H1 (cell line): ENCODE data around the gene SH3D19. TPM values are rescaled to one million over a fixed set of nuclear protein-coding genes. Genes with fewer than 3 reads are reported as not detected.
A peak's percentile ranks its signal among the peaks of the same experiment; 100 is the strongest.

Experiments used
- CTCF ChIA-PET: fragments of 300-600 bp; sonication (Branson Sonifier 250); formaldehyde crosslinking; loops from one replicate; lab custom pipeline; 2021; ENCODE audit not compliant: partially characterized antibody; lab: Charles Lee
- POLR2A ChIA-PET: fragments of 300-600 bp; sonication (Branson Sonifier 250); formaldehyde crosslinking; loops from one replicate; lab custom pipeline; 2021; ENCODE audit warnings: inconsistent platforms; ENCODE audit not compliant: partially characterized antibody; lab: Charles Lee
- DNase-seq, 2 experiments: peaks; one replicate each; pipeline versions ENCODE4 v3.0.0 to v3.0.0-alpha.2; 2010 to 2022; ENCODE audit warnings: low spot score in 2 of 2, low read depth in 1 of 2, mixed read lengths in 1 of 2
- FAIRE-seq: peaks from 2 replicates; lab custom pipeline; 2011; peaks lifted over from hg19 to GRCh38; lab: Jason Lieb, UNC
- H2AFZ ChIP-seq: 2 replicates; pipeline ENCODE4 v1.8.1; 2012; ENCODE audit warnings: low read length, inconsistent platforms
- H2AK5ac ChIP-seq: 2 replicates; pipeline ENCODE4 v1.6.1; 2013; ENCODE audit warnings: low read depth, low read length
- H2BK120ac ChIP-seq: replicated peaks from 2 replicates; pipeline ENCODE3; 2013; ENCODE audit warnings: low read depth, low read length, inconsistent platforms
- H2BK12ac ChIP-seq: 2 replicates; pipeline ENCODE4 v1.6.1; 2013; ENCODE audit warnings: low read depth, low read length
- H2BK15ac ChIP-seq: 2 replicates; pipeline ENCODE4 v1.6.1; 2013; ENCODE audit warnings: low read length
- H2BK20ac ChIP-seq: 2 replicates; pipeline ENCODE4 v1.6.1; 2013; ENCODE audit warnings: low read length
- H2BK5ac ChIP-seq: 2 replicates; pipeline ENCODE4 v1.6.1; 2013; ENCODE audit warnings: low read depth, low read length
- H3K14ac ChIP-seq: 2 replicates; pipeline ENCODE4 v1.6.1; 2013; ENCODE audit warnings: inconsistent platforms; ENCODE audit not compliant: insufficient read length
- H3K18ac ChIP-seq: 2 replicates; pipeline ENCODE4 v1.6.1; 2013; ENCODE audit warnings: low read length; ENCODE audit errors: extremely low read depth
- H3K23ac ChIP-seq: 2 replicates; pipeline ENCODE4 v1.6.1; 2013; ENCODE audit warnings: inconsistent platforms; ENCODE audit not compliant: insufficient read length
- H3K23me2 ChIP-seq: 2 replicates; pipeline ENCODE4 v1.6.1; 2013; ENCODE audit warnings: low read depth, low read length
- H3K27ac ChIP-seq: 2 replicates; pipeline ENCODE4 v1.6.1; 2011; ENCODE audit warnings: low read depth, low read length, inconsistent platforms
- H3K27me3 ChIP-seq, 4 experiments: replicated peaks in 1 of 4; 1 replicate in 1 of 4; 2 replicates in 3 of 4; pipeline versions ENCODE4 v1.6.1 to v1.8.1; 2011 to 2013; ENCODE audit warnings: low read length in 3 of 4, mild to moderate bottlenecking in 3 of 4, inconsistent platforms in 2 of 4, mixed read lengths in 2 of 4, moderate library complexity in 1 of 4; ENCODE audit not compliant: control insufficient read depth in 3 of 4, insufficient read depth in 3 of 4; ENCODE audit errors: extremely low read depth in 1 of 4
- H3K36me3 ChIP-seq, 4 experiments: 2 replicates each; pipeline versions ENCODE4 v1.6.1 to v1.8.1; 2011 to 2013; ENCODE audit warnings: mild to moderate bottlenecking in 4 of 4, low read length in 3 of 4, moderate library complexity in 2 of 4, control low read depth in 1 of 4, inconsistent platforms in 1 of 4; ENCODE audit not compliant: insufficient read depth in 4 of 4, control insufficient read depth in 2 of 4
- H3K4ac ChIP-seq: replicated peaks from 2 replicates; pipeline ENCODE3; 2013; ENCODE audit warnings: low read length, low read depth, mixed read lengths, inconsistent platforms; ENCODE audit not compliant: insufficient read length
- H3K4me1 ChIP-seq, 4 experiments: replicated peaks in 1 of 4; 1 replicate in 1 of 4; 2 replicates in 3 of 4; pipeline versions ENCODE4 v1.6.1 to v1.8.1; 2011 to 2013; ENCODE audit warnings: low read length in 3 of 4, inconsistent platforms in 2 of 4, mixed read lengths in 1 of 4; ENCODE audit not compliant: insufficient read depth in 4 of 4, control insufficient read depth in 3 of 4
- H3K4me2 ChIP-seq, 2 experiments: 2 replicates each; pipeline versions ENCODE4 v1.6.1 to v1.8.1; 2011 to 2013; ENCODE audit warnings: low read depth in 2 of 2, low read length in 2 of 2, control low read depth in 1 of 2, inconsistent platforms in 1 of 2, mild to moderate bottlenecking in 1 of 2; ENCODE audit not compliant: insufficient read depth in 1 of 2
- H3K4me3 ChIP-seq, 4 experiments: fragments of 200-600, 300-600 bp in 1 of 4; sonication (generic), shearing (Covaris generic), sonication (Bioruptor Twin) in 1 of 4; 2 replicates each; pipeline versions ENCODE4 v1.5.1 to v1.8.1; 2011 to 2016; ENCODE audit warnings: low read length in 4 of 4, low read depth in 3 of 4, control low read depth in 2 of 4, inconsistent platforms in 2 of 4, mild to moderate bottlenecking in 2 of 4, mixed read lengths in 1 of 4, moderate library complexity in 1 of 4; ENCODE audit not compliant: insufficient read depth in 2 of 4; ENCODE audit errors: extremely low read depth in 1 of 4
- H3K56ac ChIP-seq: replicated peaks from 2 replicates; pipeline ENCODE3; 2013; ENCODE audit warnings: low read depth, mild to moderate bottlenecking, mixed read lengths, low read length, inconsistent platforms; ENCODE audit not compliant: insufficient read length
- H3K79me1 ChIP-seq: 2 replicates; pipeline ENCODE4 v1.6.1; 2013; ENCODE audit warnings: low read depth, low read length, control low read depth
- H3K79me2 ChIP-seq, 2 experiments: 2 replicates each; pipeline versions ENCODE4 v1.6.1 to v1.8.1; 2012 to 2013; ENCODE audit warnings: low read length in 2 of 2, mild to moderate bottlenecking in 2 of 2, inconsistent platforms in 1 of 2; ENCODE audit not compliant: insufficient read depth in 2 of 2, control insufficient read depth in 1 of 2
- H3K9ac ChIP-seq, 4 experiments: replicated peaks in 1 of 4; 1 replicate in 1 of 4; 2 replicates in 3 of 4; pipeline versions ENCODE4 v1.6.1 to v1.8.1; 2011 to 2013; ENCODE audit warnings: low read depth in 3 of 4, low read length in 3 of 4, control low read depth in 2 of 4, mild to moderate bottlenecking in 2 of 4, moderate library complexity in 2 of 4, inconsistent platforms in 1 of 4; ENCODE audit errors: extremely low read depth in 1 of 4
- H3K9me3 ChIP-seq, 2 experiments: 2 replicates each; pipeline versions ENCODE4 v1.6.1 to v1.8.1; 2012 to 2013; ENCODE audit warnings: mild to moderate bottlenecking in 2 of 2, moderate library complexity in 2 of 2, control low read depth in 1 of 2, inconsistent platforms in 1 of 2, low read depth in 1 of 2, low read length in 1 of 2, mixed read lengths in 1 of 2; ENCODE audit not compliant: insufficient read depth in 2 of 2
- H4K20me1 ChIP-seq, 2 experiments: replicated peaks in 1 of 2; 2 replicates each; pipeline versions ENCODE3 to v1.8.1; 2011 to 2013; ENCODE audit warnings: inconsistent platforms in 2 of 2, low read length in 2 of 2, mild to moderate bottlenecking in 1 of 2; ENCODE audit not compliant: insufficient read depth in 2 of 2, control insufficient read depth in 1 of 2
- H4K5ac ChIP-seq: 2 replicates; pipeline ENCODE4 v1.6.1; 2013; ENCODE audit warnings: low read length, low read depth, mixed read lengths, inconsistent platforms; ENCODE audit not compliant: insufficient read length
- H4K8ac ChIP-seq: 2 replicates; pipeline ENCODE4 v1.8.0; 2013; ENCODE audit warnings: mild to moderate bottlenecking, moderate library complexity, low read length, inconsistent platforms; ENCODE audit not compliant: insufficient read depth; ENCODE audit errors: extremely low read depth
- H4K91ac ChIP-seq: replicated peaks from 2 replicates; pipeline ENCODE3; 2013; ENCODE audit warnings: low read length, mixed read lengths, inconsistent platforms; ENCODE audit not compliant: insufficient read length
- FOSL1 ChIP-seq: IDR thresholded peaks from 2 replicates; pipeline ENCODE4 v1.6.1; 2011; ENCODE audit warnings: mild to moderate bottlenecking, low read depth, low read length, moderate library complexity; ENCODE audit not compliant: insufficient read depth
- TEAD4 ChIP-seq: IDR thresholded peaks from 2 replicates; pipeline ENCODE4 v1.6.1; 2012; ENCODE audit warnings: low read depth, low read length, inconsistent platforms, mixed read lengths
- WGBS, 2 experiments: shearing (Covaris generic) in 1 of 2; methylation state at CpG; one replicate each; pipeline versions ENCODE4 v1.1.6 to v1.1.7; 2013 to 2015; ENCODE audit warnings: low lambda C conversion rate in 2 of 2, mixed read lengths in 2 of 2, inconsistent platforms in 1 of 2, low coverage in 1 of 2, missing lambda C conversion rate in 1 of 2; ENCODE audit not compliant: insufficient replicate concordance in 2 of 2, insufficient coverage in 1 of 2, insufficient read length in 1 of 2; ENCODE audit errors: extremely low coverage in 1 of 2, missing lambda C conversion rate in 1 of 2; 5-methylcytosine and 5-hydroxymethylcytosine counted together
- polyA plus RNA-seq, 7 experiments: library from polyadenylated mRNA; depleted of rRNA in 3 of 7; stranded (reverse) in 5 of 7; unstranded in 2 of 7; fragments of >200 nt in 5 of 7; fragments of 200-250 nt in 2 of 7; gene quantifications; 1 replicate in 5 of 7; 2 replicates in 1 of 7; 4 replicates in 1 of 7; pipeline versions ENCODE4 v1.2.1 to v1.2.3, GENCODE V29; 2011 to 2013; ENCODE audit warnings: missing spikeins in 2 of 7, mixed read lengths in 2 of 7
- total RNA-seq: library from RNA; stranded (reverse); fragmentation: NEBNext Ultra II Directional; extraction: Animal tissue kit (Norgen Biotek cat#: 25700); gene quantifications from 2 replicates; pipeline ENCODE4 v1.2.1, GENCODE V29; 2021

The SH3D19 gene
- total and polyA plus RNA-seq, 2 of the 8 experiments (the other 6 are each of a cell fraction or from before 2014, with no cell fraction given): 11.7 to 51.3 TPM

- peaks cover 0 to 59% of the 10 kb centered on the region in 2 experiments; a peak in 2 of 4 replicates for H3K79me2 ChIP-seq
- H4K91ac ChIP-seq: no peak overlapping the region
- peaks cover 2% of the 10 kb centered on the region; the same call in 1 of the 2 replicates for H3K79me1 ChIP-seq
- H4K8ac ChIP-seq: no peak overlapping the region
- H2BK5ac ChIP-seq: no peak overlapping the region
- no peak overlapping the region for H2BK20ac ChIP-seq
- DNase-seq (no peak), FAIRE-seq (peak; percentile 24)
- no peaks in the 10 kb centered on the region for H3K9me3 ChIP-seq
- 90% methylated on average over 2 of the region's 2 CpGs; no CpG with 5 or more reads in 1 of the 2 experiments for WGBS, 2 experiments
- no peaks in the 10 kb centered on the region for H3K23me2 ChIP-seq
- no peak overlapping the region for H3K18ac ChIP-seq
- ChIA-PET POLR2A (interaction anchor here (0.6 to 0.9 kb wide), 3 partner anchors 11 to 80 kb away, joined by 3 read pairs; no protein-coding TSS in a partner anchor), CTCF (interaction anchor here (0.9 to 1.5 kb wide), 2 partner anchors 34 to 37 kb away, joined by 3 to 7 read pairs; partner anchors contain the start of gene PRSS48)
- no peaks in the 10 kb centered on the region for H3K27me3 ChIP-seq
- H4K20me1 ChIP-seq: no peaks in the 10 kb centered on the region
- H3K4me1 ChIP-seq: peaks cover 0 to 3% (median 2%) of the 10 kb centered on the region in 4 experiments; a peak in 2 of 7 replicates
- H3K14ac ChIP-seq: no peak overlapping the region
- no peak overlapping the region for H2AFZ ChIP-seq
- no peak overlapping the region for H2BK12ac ChIP-seq
- H3K36me3 ChIP-seq: no peaks in the 10 kb centered on the region
- no peak overlapping the region for H3K56ac ChIP-seq
- TF ChIP-seq FOSL1 (no peak), TEAD4 (peak; percentile 69; the same call in 1 of the 2 replicates)
- no peak overlapping the region for H2AK5ac ChIP-seq
- H3K27ac ChIP-seq: no peak overlapping the region
- no peak overlapping the region for H2BK120ac ChIP-seq
- no peak overlapping the region for H3K23ac ChIP-seq
- H3K4me3 ChIP-seq: no peak overlapping the region
- H3K9ac ChIP-seq: no peak overlapping the region
- no peak overlapping the region for H3K4ac ChIP-seq
- no peak overlapping the region for H4K5ac ChIP-seq
- no peak overlapping the region for H3K4me2 ChIP-seq
- H2BK15ac ChIP-seq: no peak overlapping the region
Measured at GRCh38 chr4:151242305-151242704, 83.1 kb downstream of the SH3D19 start.
